HG03139 (cell line): Measurements from ENCODE around the gene GRIN3A.
"Not testable (repeated sequence)": the region's sequence is repeated elsewhere in the genome, so short reads cannot be mapped to it uniquely, and the experiment has no call there.

Experiments used
- ATAC-seq: cut with Tn5 transposase; IDR thresholded peaks from one replicate; pipeline ENCODE4 v1.9.1; 2021; ENCODE audit not compliant: unreplicated experiment

The GRIN3A gene

GRCh38 chr9:101635473-101635872 lies 103.0 kb downstream of the GRIN3A start:
- ATAC-seq, result no peak

GRCh38 chr9:101634741-101635409 lies 103.6 kb downstream of the GRIN3A start:
- ATAC-seq, result no peak

GRCh38 chr9:101632611-101633010 lies 105.8 kb downstream of the GRIN3A start:
- ATAC-seq, result no peak

- ATAC-seq, result no peak
Measured at GRCh38 chr9:101631892-101632291, 106.6 kb downstream of the GRIN3A start.

GRCh38 chr9:101629636-101630035 lies 108.8 kb downstream of the GRIN3A start:
- no peak for ATAC-seq

- ATAC-seq, result no peak
Measured at GRCh38 chr9:101628173-101628572, 110.3 kb downstream of the GRIN3A start.

GRCh38 chr9:101626295-101626694 lies 112.2 kb downstream of the GRIN3A start:
- ATAC-seq, result no peak

GRCh38 chr9:101625876-101626275 lies 112.6 kb downstream of the GRIN3A start:
- ATAC-seq, result no peak

- no peak for ATAC-seq
Measured at GRCh38 chr9:101620452-101620851, 118.0 kb downstream of the GRIN3A start.

GRCh38 chr9:101618698-101619097 lies 119.7 kb downstream of the GRIN3A start:
- ATAC-seq, result no peak

- no peak for ATAC-seq
Measured at GRCh38 chr9:101605547-101605946, 132.9 kb downstream of the GRIN3A start.

- ATAC-seq, result no peak
Measured at GRCh38 chr9:101604296-101604695, 134.2 kb downstream of the GRIN3A start.

GRCh38 chr9:101601904-101602765 lies 136.3 kb downstream of the GRIN3A start:
- ATAC-seq, result no peak

GRCh38 chr9:101594796-101595195 lies 143.7 kb downstream of the GRIN3A start, which contains the start of gene PPP3R2:
PPP3R2 (minus strand) TSS chr9:101594969; CDS start chr9:101594921, 48 bp downstream.
- ATAC-seq, result no peak

- no peak for ATAC-seq
Measured at GRCh38 chr9:101593345-101593744, 145.1 kb downstream of the GRIN3A start.

GRCh38 chr9:101592788-101593187 lies 145.7 kb downstream of the GRIN3A start:
- no peak for ATAC-seq

GRCh38 chr9:101591787-101592446 lies 146.5 kb downstream of the GRIN3A start:
- ATAC-seq, result no peak

GRCh38 chr9:101590901-101591300 lies 147.5 kb downstream of the GRIN3A start:
- ATAC-seq, result no peak

- not testable (repeated sequence) for ATAC-seq
Measured at GRCh38 chr9:101590074-101590473, 148.4 kb downstream of the GRIN3A start.

GRCh38 chr9:101587332-101588043 lies 151.0 kb downstream of the GRIN3A start:
- no peak for ATAC-seq

- peak; percentile 76 for ATAC-seq
Measured at GRCh38 chr9:101586651-101587050, 151.8 kb downstream of the GRIN3A start.
